Activated CD4-positive, alpha-beta T cell treated with anti-CD3 and anti-CD28 coated beads, Interleukin-2, amount 50 U/mL, for 4 hours (primary cell): ENCODE measurements around the gene PRODH2.
"Not testable (repeated sequence)": the region's sequence is repeated elsewhere in the genome, so short reads cannot be mapped to it uniquely, and the experiment has no call there.

Experiments used
- DNase-seq, 2 experiments: peaks; one replicate each; pipeline ENCODE4 v3.0.0-alpha.2; 2020

The PRODH2 gene

GRCh38 chr19:35843676-35844481 is 31.2 kb upstream of the PRODH2 start:
- DNase-seq, result no peak

- no peak for DNase-seq
Measured at GRCh38 chr19:35842666-35843272, 30.1 kb upstream of the PRODH2 start.

GRCh38 chr19:35841961-35842595 is 29.4 kb upstream of the PRODH2 start:
- DNase-seq, result no peak

GRCh38 chr19:35836096-35836495 is 23.5 kb upstream of the PRODH2 start:
- not testable (repeated sequence) for DNase-seq

- DNase-seq, result no peak
Measured at GRCh38 chr19:35833972-35834371, 21.3 kb upstream of the PRODH2 start.

GRCh38 chr19:35832054-35832453 is 19.4 kb upstream of the PRODH2 start:
- DNase-seq, result no peak

- no peak for DNase-seq
Measured at GRCh38 chr19:35830986-35831385, 18.3 kb upstream of the PRODH2 start.

GRCh38 chr19:35828692-35829301 is 16.2 kb upstream of the PRODH2 start:
- peak; percentile 32 to 38 for DNase-seq

GRCh38 chr19:35824150-35824549 is 11.5 kb upstream of the PRODH2 start:
- no peak for DNase-seq

GRCh38 chr19:35822579-35822978 is 9.9 kb upstream of the PRODH2 start:
- DNase-seq, result no peak

GRCh38 chr19:35818445-35818844 is 5.8 kb upstream of the PRODH2 start:
- no peak for DNase-seq

GRCh38 chr19:35816846-35817245 is 4.2 kb upstream of the PRODH2 start:
- DNase-seq, result no peak

- DNase-seq, result no peak
Measured at GRCh38 chr19:35816262-35816661, 3.6 kb upstream of the PRODH2 start.

GRCh38 chr19:35813043-35813890 is 622 bp upstream of the PRODH2 start:
- DNase-seq, result no peak

- DNase-seq, result no peak
Measured at GRCh38 chr19:35811317-35812219, 1.1 kb downstream of the PRODH2 start.

GRCh38 chr19:35807633-35808032 is 5.0 kb downstream of the PRODH2 start:
- no peak for DNase-seq

GRCh38 chr19:35806597-35806996 is 6.0 kb downstream of the PRODH2 start:
- DNase-seq, result no peak

GRCh38 chr19:35805526-35806102 is 7.0 kb downstream of the PRODH2 start:
- DNase-seq, result no peak

- DNase-seq, result no peak
Measured at GRCh38 chr19:35801828-35802227, 10.8 kb downstream of the PRODH2 start.

GRCh38 chr19:35797663-35798062 is 15.0 kb downstream of the PRODH2 start:
- DNase-seq, result no peak
